ENCODE results near the gene CLECL1.

DNA sequence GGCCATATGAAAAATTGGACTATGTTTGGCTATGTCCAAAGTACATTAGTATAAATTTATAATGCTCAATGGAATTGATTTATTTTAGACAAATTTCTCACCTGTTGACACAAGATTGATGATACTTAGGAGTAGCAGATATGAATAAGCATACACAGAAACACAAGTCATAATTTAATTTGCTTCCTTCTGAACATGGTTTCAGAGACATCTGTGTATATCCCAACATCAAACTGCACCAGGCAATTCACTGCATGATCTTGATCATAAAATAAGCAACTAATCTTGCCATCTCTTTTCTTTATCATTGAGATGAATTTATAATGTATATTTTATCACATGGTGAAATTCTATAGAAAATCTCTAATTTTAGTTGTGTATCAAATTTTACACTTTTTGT lies 3.8 kb downstream of the CLECL1 start:
- TF ChIP-seq, protein P1, sequence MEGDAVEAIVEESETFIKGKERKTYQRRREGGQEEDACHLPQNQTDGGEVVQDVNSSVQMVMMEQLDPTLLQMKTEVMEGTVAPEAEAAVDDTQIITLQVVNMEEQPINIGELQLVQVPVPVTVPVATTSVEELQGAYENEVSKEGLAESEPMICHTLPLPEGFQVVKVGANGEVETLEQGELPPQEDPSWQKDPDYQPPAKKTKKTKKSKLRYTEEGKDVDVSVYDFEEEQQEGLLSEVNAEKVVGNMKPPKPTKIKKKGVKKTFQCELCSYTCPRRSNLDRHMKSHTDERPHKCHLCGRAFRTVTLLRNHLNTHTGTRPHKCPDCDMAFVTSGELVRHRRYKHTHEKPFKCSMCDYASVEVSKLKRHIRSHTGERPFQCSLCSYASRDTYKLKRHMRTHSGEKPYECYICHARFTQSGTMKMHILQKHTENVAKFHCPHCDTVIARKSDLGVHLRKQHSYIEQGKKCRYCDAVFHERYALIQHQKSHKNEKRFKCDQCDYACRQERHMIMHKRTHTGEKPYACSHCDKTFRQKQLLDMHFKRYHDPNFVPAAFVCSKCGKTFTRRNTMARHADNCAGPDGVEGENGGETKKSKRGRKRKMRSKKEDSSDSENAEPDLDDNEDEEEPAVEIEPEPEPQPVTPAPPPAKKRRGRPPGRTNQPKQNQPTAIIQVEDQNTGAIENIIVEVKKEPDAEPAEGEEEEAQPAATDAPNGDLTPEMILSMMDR (IDR thresholded peaks at IDR 0.05), result no peak
- TF ChIP-seq POLR2A (IDR thresholded peaks at IDR 0.05; ENCODE audit: low read depth) (no peak), POLR2AphosphoS5 (IDR thresholded peaks at IDR 0.05) (no peak)
